Mesenchymal stem cell (in vitro differentiated cells and primary cell): ENCODE measurements around the gene TNNI2.

Experiments
- DNase-seq: peaks from one replicate; pipeline ENCODE4 v3.0.0-alpha.2; 2013
- H2AFZ ChIP-seq: one replicate; pipeline ENCODE4 v1.6.1; 2013; ENCODE audit warnings: low read depth, mild to moderate bottlenecking, control low read depth, inconsistent platforms, low read length, moderate library complexity
- H2AK5ac ChIP-seq: 2 replicates; pipeline ENCODE4 v1.6.1; 2013; ENCODE audit warnings: low read length, moderate library complexity, mild to moderate bottlenecking, inconsistent platforms; ENCODE audit not compliant: severe bottlenecking
- H2BK120ac ChIP-seq: one replicate; pipeline ENCODE4 v1.6.1; 2013; ENCODE audit warnings: low read depth, mild to moderate bottlenecking, inconsistent platforms, low read length, moderate library complexity
- H2BK12ac ChIP-seq, 2 experiments: one replicate each; pipeline ENCODE4 v1.6.1; 2013; ENCODE audit warnings: inconsistent platforms in 2 of 2, low read length in 2 of 2, mild to moderate bottlenecking in 2 of 2, moderate library complexity in 2 of 2, control low read depth in 1 of 2
- H2BK15ac ChIP-seq: one replicate; pipeline ENCODE4 v1.6.1; 2013; ENCODE audit warnings: mild to moderate bottlenecking, low read depth, inconsistent platforms; ENCODE audit not compliant: poor library complexity, severe bottlenecking
- H2BK5ac ChIP-seq: 2 replicates; pipeline ENCODE4 v1.6.1; 2013; ENCODE audit warnings: low read depth, mild to moderate bottlenecking, low read length, control low read depth, inconsistent platforms; ENCODE audit not compliant: poor library complexity, severe bottlenecking
- H3K14ac ChIP-seq, 2 experiments: one replicate each; pipeline ENCODE4 v1.6.1; 2013; ENCODE audit warnings: inconsistent platforms in 2 of 2, low read length in 2 of 2, control low read depth in 1 of 2, mild to moderate bottlenecking in 1 of 2, moderate library complexity in 1 of 2
- H3K18ac ChIP-seq, 2 experiments: one replicate each; pipeline ENCODE4 v1.6.1; 2013; ENCODE audit warnings: inconsistent platforms in 2 of 2, low read length in 2 of 2, control low read depth in 1 of 2, low read depth in 1 of 2, mild to moderate bottlenecking in 1 of 2
- H3K23ac ChIP-seq, 2 experiments: one replicate each; pipeline ENCODE4 v1.6.1; 2013; ENCODE audit warnings: inconsistent platforms in 2 of 2, low read length in 2 of 2, mild to moderate bottlenecking in 2 of 2, moderate library complexity in 2 of 2, control low read depth in 1 of 2
- H3K27ac ChIP-seq: 2 replicates; pipeline ENCODE4 v1.5.1; 2013; ENCODE audit warnings: mild to moderate bottlenecking, moderate library complexity, low read length, control low read depth, inconsistent platforms; ENCODE audit not compliant: poor library complexity, severe bottlenecking
- H3K27me3 ChIP-seq, 2 experiments: 2 replicates each; pipeline versions ENCODE4 v1.6.1 to v1.7.0; 2013; ENCODE audit warnings: low read length in 2 of 2, mild to moderate bottlenecking in 2 of 2, moderate library complexity in 2 of 2, control low read depth in 1 of 2, inconsistent platforms in 1 of 2; ENCODE audit not compliant: control insufficient read depth in 1 of 2, insufficient read depth in 1 of 2
- H3K36me3 ChIP-seq, 2 experiments: 2 replicates each; pipeline versions ENCODE4 v1.6.1 to v1.7.0; 2013; ENCODE audit warnings: low read length in 2 of 2, control low read depth in 1 of 2, inconsistent platforms in 1 of 2, low read depth in 1 of 2, mild to moderate bottlenecking in 1 of 2; ENCODE audit not compliant: insufficient read depth in 2 of 2, control insufficient read depth in 1 of 2
- H3K4ac ChIP-seq, 2 experiments: one replicate each; pipeline ENCODE4 v1.6.1; 2013; ENCODE audit warnings: inconsistent platforms in 2 of 2, low read length in 2 of 2, mild to moderate bottlenecking in 2 of 2, moderate library complexity in 2 of 2, control low read depth in 1 of 2, low read depth in 1 of 2
- H3K4me1 ChIP-seq: 2 replicates; pipeline ENCODE4 v1.6.1; 2013; ENCODE audit warnings: low read depth, low read length, control low read depth; ENCODE audit not compliant: control insufficient read depth, insufficient read depth
- H3K4me2 ChIP-seq: 2 replicates; pipeline ENCODE4 v1.6.1; 2013; ENCODE audit warnings: low read length, mild to moderate bottlenecking, inconsistent platforms; ENCODE audit not compliant: poor library complexity, severe bottlenecking
- H3K4me3 ChIP-seq, 2 experiments: 2 replicates each; pipeline versions ENCODE4 v1.5.1 to v1.7.0; 2013; ENCODE audit warnings: low read length in 2 of 2, mild to moderate bottlenecking in 2 of 2, control low read depth in 1 of 2, low read depth in 1 of 2; ENCODE audit not compliant: insufficient read depth in 1 of 2
- H3K79me1 ChIP-seq: replicated peaks from 2 replicates; pipeline ENCODE4 v1.6.1; 2013; ENCODE audit warnings: mild to moderate bottlenecking, control low read depth, low read length, inconsistent platforms; ENCODE audit not compliant: poor library complexity, severe bottlenecking
- H3K9ac ChIP-seq: 2 replicates; pipeline ENCODE4 v1.7.0; 2013; ENCODE audit warnings: mild to moderate bottlenecking, low read length, moderate library complexity
- H3K9me3 ChIP-seq: 2 replicates; pipeline ENCODE4 v1.7.0; 2013; ENCODE audit warnings: mild to moderate bottlenecking, low read length; ENCODE audit not compliant: control insufficient read depth
- H4K8ac ChIP-seq: one replicate; pipeline ENCODE4 v1.6.1; 2013; ENCODE audit warnings: inconsistent platforms, mild to moderate bottlenecking, low read length, moderate library complexity
- H4K91ac ChIP-seq: one replicate; pipeline ENCODE4 v1.6.1; 2013; ENCODE audit warnings: mild to moderate bottlenecking, low read length, inconsistent platforms
- WGBS: methylation state at CpG from one replicate; pipeline ENCODE4 v1.1.7; 2013; ENCODE audit warnings: mixed read lengths; 5-methylcytosine and 5-hydroxymethylcytosine counted together

TNNI2 gene

DNA sequence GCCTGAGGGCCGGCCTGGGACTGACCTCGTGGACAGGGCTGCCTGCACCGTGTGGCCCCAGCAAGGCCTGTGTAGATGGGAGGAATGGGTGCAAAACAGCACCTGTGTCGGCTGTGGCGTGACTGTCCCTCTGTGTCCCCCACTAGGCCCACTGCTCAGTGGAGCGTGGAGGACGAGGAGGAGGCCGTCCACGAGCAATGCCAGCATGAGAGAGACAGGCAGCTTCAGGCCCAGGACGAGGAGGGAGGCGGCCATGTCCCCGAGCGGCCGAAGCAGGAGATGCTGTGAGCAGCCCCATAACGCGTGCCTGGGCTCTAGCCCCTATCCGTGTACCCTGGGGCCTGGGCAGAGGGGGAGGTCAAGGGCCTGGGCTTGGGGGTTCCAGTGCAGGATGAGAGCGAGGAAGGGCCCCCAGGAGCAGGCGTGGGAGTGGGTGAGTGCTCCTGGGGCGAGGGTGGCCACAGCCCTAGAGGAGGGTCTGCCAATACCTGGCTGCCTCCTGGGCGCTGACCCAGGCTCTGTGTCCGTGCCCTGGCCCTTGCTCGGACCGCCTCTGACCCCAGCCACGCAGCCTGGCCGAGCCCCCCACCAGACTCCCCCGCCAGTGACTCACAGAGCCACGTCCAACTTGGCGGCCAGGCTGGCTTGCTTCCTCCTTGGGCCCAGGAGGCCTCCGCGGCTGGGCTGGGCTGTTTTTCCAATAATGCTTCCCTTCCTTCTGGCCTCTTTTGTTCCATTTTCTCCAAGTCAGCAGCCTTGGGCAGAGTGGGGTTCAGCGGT, 41.4 kb downstream of the TNNI2 start:
- H2BK12ac ChIP-seq: peak overlapping the region; percentile 91 to 97
- H3K4me2 ChIP-seq: no peak overlapping the region
- peak; percentile 25 for DNase-seq
- H2BK15ac ChIP-seq: peak overlapping the region; percentile 60
- peak overlapping the region; percentile 5 to 61 for H3K4ac ChIP-seq
- H3K27ac ChIP-seq: no peak overlapping the region
- peak overlapping the region; percentile 88 for H3K9ac ChIP-seq
- H4K91ac ChIP-seq: peak overlapping the region; percentile 79
- H2BK120ac ChIP-seq: peak overlapping the region; percentile 65
- peak overlapping the region in 1 of 2 experiments; percentile 41 for H3K14ac ChIP-seq
- H3K27me3 ChIP-seq: no peaks in the 10 kb centered on the region
- peak overlapping the region in 1 of 2 experiments; percentile 45 for H3K4me3 ChIP-seq
- H2AFZ ChIP-seq: no peak overlapping the region
- H3K79me1 ChIP-seq: peaks cover 1% of the 10 kb centered on the region
- H3K23ac ChIP-seq: no peak overlapping the region
- peaks cover 4 to 24% of the 10 kb centered on the region in 2 experiments for H3K36me3 ChIP-seq
- peak overlapping the region; percentile 67 to 81 for H3K18ac ChIP-seq
- no peak overlapping the region for H2BK5ac ChIP-seq
- H4K8ac ChIP-seq: peak overlapping the region; percentile 79
- peaks cover 54% of the 10 kb centered on the region for H3K4me1 ChIP-seq
- H3K9me3 ChIP-seq: no peaks in the 10 kb centered on the region
- 81% methylated on average over 32 of the region's 32 CpGs for WGBS
- H2AK5ac ChIP-seq: peak overlapping the region; percentile 84

DNA sequence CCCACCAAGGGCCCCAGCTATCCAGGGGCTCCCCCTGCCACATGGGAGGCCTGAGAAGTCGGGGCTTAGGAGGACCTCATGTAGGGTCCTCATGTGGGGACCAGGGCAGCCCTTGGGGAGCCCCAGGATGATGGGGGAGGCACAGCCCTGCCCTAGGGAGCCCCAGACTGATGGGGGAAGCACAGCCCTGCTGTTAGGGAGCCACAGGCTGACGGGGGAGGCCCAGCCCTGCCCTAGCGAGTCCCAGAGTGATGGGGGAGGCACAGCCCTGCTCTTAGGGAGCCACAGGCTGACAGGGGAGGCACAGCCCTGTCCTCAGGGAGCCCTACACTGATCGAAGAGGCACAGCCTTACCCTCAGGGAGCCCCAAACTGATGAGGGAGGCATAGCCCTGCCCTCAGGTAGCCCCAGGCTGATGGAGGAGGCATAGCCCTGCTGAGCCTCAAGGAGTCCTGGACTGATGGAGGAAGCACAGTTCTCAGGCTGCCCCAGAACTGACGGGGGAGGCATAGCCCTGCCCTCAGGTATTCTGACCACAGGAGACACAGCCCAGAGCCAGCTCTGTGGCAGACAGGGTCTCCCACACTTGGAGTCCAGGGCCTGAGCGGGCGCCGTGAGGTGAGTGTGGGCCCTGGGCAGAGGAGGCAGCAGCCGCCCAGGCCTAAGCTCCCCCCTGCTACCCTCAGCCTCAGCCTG, 42.1 kb downstream of the TNNI2 start:
- peak overlapping the region; percentile 11 for H2BK120ac ChIP-seq
- no peaks in the 10 kb centered on the region for H3K79me1 ChIP-seq
- no peak overlapping the region for H3K27ac ChIP-seq
- peak overlapping the region; percentile 39 to 81 for H3K4ac ChIP-seq
- no peak overlapping the region for H3K23ac ChIP-seq
- H2AK5ac ChIP-seq: peak overlapping the region; percentile 58
- H3K14ac ChIP-seq: peak overlapping the region in 1 of 2 experiments; percentile 49
- no peak overlapping the region for H3K4me2 ChIP-seq
- H2BK12ac ChIP-seq: peak overlapping the region; percentile 91 to 97
- peaks cover 4 to 31% of the 10 kb centered on the region in 2 experiments for H3K36me3 ChIP-seq
- no peak overlapping the region for H2BK5ac ChIP-seq
- H4K91ac ChIP-seq: peak overlapping the region; percentile 79
- peak overlapping the region; percentile 23 to 79 for H3K18ac ChIP-seq
- peak overlapping the region; percentile 88 for H3K9ac ChIP-seq
- H3K4me1 ChIP-seq: peaks cover 46% of the 10 kb centered on the region
- H3K9me3 ChIP-seq: no peaks in the 10 kb centered on the region
- H3K27me3 ChIP-seq: no peaks in the 10 kb centered on the region
- H2BK15ac ChIP-seq: peak overlapping the region; percentile 97
- H3K4me3 ChIP-seq: peak overlapping the region in 1 of 2 experiments; percentile 45
- no peak for DNase-seq
- no peak overlapping the region for H2AFZ ChIP-seq
- peak overlapping the region; percentile 79 for H4K8ac ChIP-seq
- WGBS: 86% methylated on average over 8 of the region's 9 CpGs

DNA sequence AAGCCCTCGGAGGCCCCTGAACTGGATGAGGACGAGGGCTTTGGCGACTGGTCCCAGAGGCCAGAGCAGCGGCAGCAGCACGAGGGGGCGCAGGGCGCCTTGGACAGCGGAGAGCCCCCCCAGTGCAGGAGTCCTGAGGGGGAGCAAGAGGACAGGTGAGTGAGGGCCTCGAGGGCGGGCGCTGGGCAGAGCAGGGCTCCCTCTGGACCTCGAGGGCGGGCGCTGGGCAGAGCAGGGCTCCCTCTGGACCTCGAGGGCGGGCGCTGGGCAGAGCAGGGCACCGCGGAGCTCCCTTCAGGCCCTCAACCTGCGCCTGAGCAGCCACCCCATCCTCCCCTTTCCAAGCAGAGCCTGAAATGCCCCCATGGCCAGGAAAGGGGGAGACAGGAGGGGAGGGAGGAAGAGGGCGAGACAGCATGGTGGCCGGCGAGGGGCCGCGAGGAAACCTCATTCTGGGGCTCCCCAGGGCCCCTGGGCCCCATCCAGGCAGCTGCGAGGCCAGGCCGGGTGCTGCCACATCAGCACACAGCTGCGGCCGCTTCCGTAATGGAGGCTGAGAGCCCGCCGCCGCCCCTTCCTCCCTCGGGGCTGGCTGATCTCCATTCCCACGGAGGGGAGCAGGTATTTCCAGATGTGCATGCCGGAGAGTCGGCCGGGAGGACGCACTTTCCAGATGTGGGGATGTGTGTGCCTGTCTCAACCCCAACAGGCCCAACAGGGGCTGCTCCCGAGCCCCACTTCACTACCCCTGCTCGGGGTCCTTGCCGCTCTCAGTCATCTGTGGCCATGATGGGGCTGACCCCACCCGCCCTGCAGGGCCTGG, 42.9 kb downstream of the TNNI2 start:
- peak overlapping the region; percentile 11 for H2BK120ac ChIP-seq
- peak overlapping the region; percentile 66 for H4K8ac ChIP-seq
- H2BK15ac ChIP-seq: peak overlapping the region; percentile 82
- DNase-seq: no peak
- H3K9me3 ChIP-seq: no peaks in the 10 kb centered on the region
- H3K14ac ChIP-seq: no peak overlapping the region
- no peaks in the 10 kb centered on the region for H3K79me1 ChIP-seq
- H2AK5ac ChIP-seq: no peak overlapping the region
- no peaks in the 10 kb centered on the region for H3K27me3 ChIP-seq
- peak overlapping the region; percentile 91 to 97 for H2BK12ac ChIP-seq
- H4K91ac ChIP-seq: peak overlapping the region; percentile 85
- H3K4me2 ChIP-seq: no peak overlapping the region
- H3K36me3 ChIP-seq: peaks cover 4 to 39% of the 10 kb centered on the region in 2 experiments
- peak overlapping the region; percentile 46 to 65 for H3K4ac ChIP-seq
- H3K4me1 ChIP-seq: peaks cover 38% of the 10 kb centered on the region
- peak overlapping the region in 1 of 2 experiments; percentile 81 for H3K18ac ChIP-seq
- no peak overlapping the region for H3K27ac ChIP-seq
- no peak overlapping the region for H2BK5ac ChIP-seq
- peak overlapping the region in 1 of 2 experiments; percentile 56 for H3K4me3 ChIP-seq
- 83% methylated on average over 37 of the region's 43 CpGs for WGBS
- H3K23ac ChIP-seq: no peak overlapping the region
- peak overlapping the region; percentile 88 for H3K9ac ChIP-seq
- H2AFZ ChIP-seq: peak overlapping the region; percentile 36
